DOHH2 (cell line): ENCODE results near the gene HNRNPD.

ENCODE experiments used
- H3F3A ChIP-seq: fragments of 200-600 bp; sonication (generic), shearing (Covaris generic); 2 replicates; pipeline ENCODE4 v1.6.0; 2016; ENCODE audit warnings: antibody characterized with exemption, mild to moderate bottlenecking; ENCODE audit not compliant: control insufficient read depth, insufficient read depth
- H3K27ac ChIP-seq: fragments of 200-600 bp; sonication (generic); 2 replicates; pipeline ENCODE4 v1.5.1; 2014; ENCODE audit warnings: low read depth, mild to moderate bottlenecking, low read length, moderate library complexity
- H3K27me3 ChIP-seq: fragments of 200-600 bp; sonication (generic); 2 replicates; pipeline ENCODE4 v1.6.1; 2014; ENCODE audit warnings: mild to moderate bottlenecking, low read length, mixed read lengths; ENCODE audit not compliant: control insufficient read depth
- H3K36me3 ChIP-seq: fragments of 200-600 bp; sonication (generic); 2 replicates; pipeline ENCODE4 v1.6.1; 2014; ENCODE audit warnings: mild to moderate bottlenecking, low read length, moderate library complexity, mixed read lengths; ENCODE audit not compliant: control insufficient read depth
- H3K4me1 ChIP-seq: fragments of 200-600 bp; sonication (generic); 2 replicates; pipeline ENCODE4 v1.6.1; 2014; ENCODE audit warnings: mild to moderate bottlenecking, low read length, mixed read lengths; ENCODE audit not compliant: control insufficient read depth
- H3K4me2 ChIP-seq: fragments of 200-600 bp; sonication (generic); 2 replicates; pipeline ENCODE4 v1.6.0; 2014; ENCODE audit warnings: mild to moderate bottlenecking, low read length, moderate library complexity
- H3K4me3 ChIP-seq: fragments of 200-600 bp; sonication (generic); 2 replicates; pipeline ENCODE4 v1.5.1; 2014; ENCODE audit warnings: mild to moderate bottlenecking, low read length, mixed read lengths
- H3K79me2 ChIP-seq: fragments of 200-600 bp; sonication (generic); 2 replicates; pipeline ENCODE4 v1.6.1; 2014; ENCODE audit warnings: mild to moderate bottlenecking, low read length, mixed read lengths; ENCODE audit not compliant: control insufficient read depth
- H3K9me2 ChIP-seq: fragments of 200-600 bp; sonication (generic); replicated peaks from 2 replicates; pipeline ENCODE4 v1.6.1; 2014; ENCODE audit warnings: mild to moderate bottlenecking, low read length, mixed read lengths; ENCODE audit not compliant: control insufficient read depth
- H3K9me3 ChIP-seq: fragments of 200-600 bp; sonication (generic); 2 replicates; pipeline ENCODE4 v1.6.1; 2014; ENCODE audit warnings: antibody characterized with exemption, low read length, mixed read lengths; ENCODE audit not compliant: control insufficient read depth, insufficient read depth
- H4K20me1 ChIP-seq: fragments of 200-600 bp; sonication (generic); 2 replicates; pipeline ENCODE4 v1.6.0; 2014; ENCODE audit warnings: low read depth, mild to moderate bottlenecking, antibody characterized with exemption, low read length, moderate library complexity; ENCODE audit not compliant: control insufficient read depth, insufficient read depth
- CTCF ChIP-seq: fragments of 200-600 bp; sonication (generic); IDR thresholded peaks from one replicate; pipeline ENCODE4 v1.5.1; 2014; ENCODE audit warnings: antibody characterized with exemption, mild to moderate bottlenecking, low read depth, low read length; ENCODE audit not compliant: poor library complexity, severe bottlenecking
- EZH2phosphoT487 ChIP-seq: fragments of 200-600 bp; sonication (generic); IDR thresholded peaks from 2 replicates; pipeline ENCODE4 v1.6.1; 2017; ENCODE audit warnings: borderline replicate concordance, mild to moderate bottlenecking, antibody characterized with exemption, low read length, moderate library complexity, mixed read lengths

HNRNPD gene

GRCh38 chr4:82402196-82402775 lies 28.5 kb upstream of the HNRNPD start:
- TF ChIP-seq EZH2phosphoT487 = no peak
- Histone ChIP-seq H3K27ac (no peak overlapping the region), H3K36me3 (no peaks in the 10 kb centered on the region), H3K27me3 (peaks cover 12% of the 10 kb centered on the region; the same call in 1 of the 2 replicates), H3K9me3 (no peaks in the 10 kb centered on the region), H3K9me2 (no peaks in the 10 kb centered on the region), H3F3A (no peaks in the 10 kb centered on the region), H3K4me1 (no peaks in the 10 kb centered on the region), H3K4me3 (no peak overlapping the region), H3K4me2 (no peak overlapping the region), H4K20me1 (no peaks in the 10 kb centered on the region), H3K79me2 (no peaks in the 10 kb centered on the region)

- no peaks in the 10 kb centered on the region for H3K36me3 ChIP-seq
- H3K27ac ChIP-seq = no peak overlapping the region
- H4K20me1 ChIP-seq = no peaks in the 10 kb centered on the region
- peaks cover 12% of the 10 kb centered on the region; the same call in 1 of the 2 replicates for H3K27me3 ChIP-seq
- no peaks in the 10 kb centered on the region for H3K9me3 ChIP-seq
- H3F3A ChIP-seq = no peaks in the 10 kb centered on the region
- H3K79me2 ChIP-seq = no peaks in the 10 kb centered on the region
- no peaks in the 10 kb centered on the region for H3K9me2 ChIP-seq
- TF ChIP-seq EZH2phosphoT487 (no peak), CTCF (no peak)
- no peak overlapping the region for H3K4me3 ChIP-seq
- H3K4me2 ChIP-seq = no peak overlapping the region
- H3K4me1 ChIP-seq = no peaks in the 10 kb centered on the region
Measured at GRCh38 chr4:82401600-82401999, 27.8 kb upstream of the HNRNPD start.

- Histone ChIP-seq H3K9me3 (no peaks in the 10 kb centered on the region), H4K20me1 (no peaks in the 10 kb centered on the region), H3K36me3 (no peaks in the 10 kb centered on the region), H3K27ac (no peak overlapping the region), H3K4me3 (no peak overlapping the region), H3K4me1 (no peaks in the 10 kb centered on the region), H3F3A (no peaks in the 10 kb centered on the region), H3K9me2 (no peaks in the 10 kb centered on the region), H3K79me2 (no peaks in the 10 kb centered on the region), H3K27me3 (peaks cover 12% of the 10 kb centered on the region; the same call in 1 of the 2 replicates), H3K4me2 (no peak overlapping the region)
- TF ChIP-seq CTCF = no peak
- no peak for TF ChIP-seq EZH2phosphoT487
Measured at GRCh38 chr4:82398263-82398662, 24.5 kb upstream of the HNRNPD start.

- H3K4me2 ChIP-seq = no peak overlapping the region
- no peaks in the 10 kb centered on the region for H3K79me2 ChIP-seq
- no peaks in the 10 kb centered on the region for H3K4me1 ChIP-seq
- no peaks in the 10 kb centered on the region for H3K9me3 ChIP-seq
- H4K20me1 ChIP-seq = no peaks in the 10 kb centered on the region
- no peak overlapping the region for H3K4me3 ChIP-seq
- no peak overlapping the region for H3K27ac ChIP-seq
- H3K27me3 ChIP-seq = peaks cover 12% of the 10 kb centered on the region; the same call in 1 of the 2 replicates
- H3F3A ChIP-seq = no peaks in the 10 kb centered on the region
- H3K9me2 ChIP-seq = no peaks in the 10 kb centered on the region
- no peak for TF ChIP-seq CTCF
- TF ChIP-seq EZH2phosphoT487 = no peak
- no peaks in the 10 kb centered on the region for H3K36me3 ChIP-seq
Measured at GRCh38 chr4:82397527-82397926, 23.7 kb upstream of the HNRNPD start.
